ENCODE data around the gene CEP192.

CEP192 gene

GRCh38 chr18:13125191-13125590 lies 134.0 kb downstream of the CEP192 start:
- H3K9me3 ChIP-seq (ENCODE audit: control insufficient read depth, insufficient read depth, low read depth, low read length): 0 out of 2 replicates have a peak, but pooled peaks cover 4% of the 10 kb centered on the region
- H3K36me3 ChIP-seq (ENCODE audit: control insufficient read depth, insufficient read depth, low read length): peaks cover 32% of the 10 kb centered on the region
- no peaks in the 10 kb centered on the region for H3K27me3 ChIP-seq (ENCODE audit: control insufficient read depth, insufficient read depth, low read length)
- H3K4me1 ChIP-seq (ENCODE audit: control insufficient read depth, insufficient read depth, low read length): no peaks in the 10 kb centered on the region
- no peak overlapping the region for H3K27ac ChIP-seq (ENCODE audit: low read depth, low read length)
- H3K9ac ChIP-seq (ENCODE audit: low read length): no peak overlapping the region
- H3K4me3 ChIP-seq (ENCODE audit: low read depth, low read length): no peak overlapping the region

- Histone ChIP-seq H3K36me3 (ENCODE audit: control insufficient read depth, insufficient read depth, low read length) (peaks cover 22% of the 10 kb centered on the region; the same call in 1 of the 2 replicates), H3K9ac (ENCODE audit: low read length) (no peak overlapping the region), H3K4me1 (ENCODE audit: control insufficient read depth, insufficient read depth, low read length) (no peaks in the 10 kb centered on the region), H3K4me3 (ENCODE audit: low read depth, low read length) (no peak overlapping the region), H3K9me3 (ENCODE audit: control insufficient read depth, insufficient read depth, low read depth, low read length) (0 out of 2 replicates have a peak, but pooled peaks cover 14% of the 10 kb centered on the region), H3K27ac (ENCODE audit: low read depth, low read length) (no peak overlapping the region), H3K27me3 (ENCODE audit: control insufficient read depth, insufficient read depth, low read length) (no peaks in the 10 kb centered on the region)
Measured at GRCh38 chr18:13126966-13127598, 135.9 kb downstream of the CEP192 start.

GRCh38 chr18:13131283-13131682 lies 140.1 kb downstream of the CEP192 start:
- Histone ChIP-seq H3K4me1 (ENCODE audit: control insufficient read depth, insufficient read depth, low read length) (no peaks in the 10 kb centered on the region), H3K36me3 (ENCODE audit: control insufficient read depth, insufficient read depth, low read length) (peaks cover 18% of the 10 kb centered on the region; the same call in 1 of the 2 replicates), H3K9me3 (ENCODE audit: control insufficient read depth, insufficient read depth, low read depth, low read length) (peaks cover 26% of the 10 kb centered on the region), H3K9ac (ENCODE audit: low read length) (no peak overlapping the region), H3K27me3 (ENCODE audit: control insufficient read depth, insufficient read depth, low read length) (peaks cover 3% of the 10 kb centered on the region; the same call in 1 of the 2 replicates), H3K27ac (ENCODE audit: low read depth, low read length) (no peak overlapping the region), H3K4me3 (ENCODE audit: low read depth, low read length) (no peak overlapping the region)

GRCh38 chr18:13134551-13135401 lies 143.6 kb downstream of the CEP192 start:
- Histone ChIP-seq H3K36me3 (ENCODE audit: control insufficient read depth, insufficient read depth, low read length) (peaks cover 3% of the 10 kb centered on the region; the same call in 1 of the 2 replicates), H3K4me3 (ENCODE audit: low read depth, low read length) (no peak overlapping the region), H3K27ac (ENCODE audit: low read depth, low read length) (no peak overlapping the region), H3K9me3 (ENCODE audit: control insufficient read depth, insufficient read depth, low read depth, low read length) (peaks cover 22% of the 10 kb centered on the region), H3K4me1 (ENCODE audit: control insufficient read depth, insufficient read depth, low read length) (no peaks in the 10 kb centered on the region), H3K9ac (ENCODE audit: low read length) (no peak overlapping the region), H3K27me3 (ENCODE audit: control insufficient read depth, insufficient read depth, low read length) (peaks cover 18% of the 10 kb centered on the region; the same call in 1 of the 2 replicates)

GRCh38 chr18:13136056-13136903 lies 145.1 kb downstream of the CEP192 start:
- peak overlapping the region; percentile 53; the same call in 1 of the 2 replicates for H3K4me3 ChIP-seq (ENCODE audit: low read depth, low read length)
- H3K27me3 ChIP-seq (ENCODE audit: control insufficient read depth, insufficient read depth, low read length): peaks cover 18% of the 10 kb centered on the region; the same call in 1 of the 2 replicates
- H3K9ac ChIP-seq (ENCODE audit: low read length): no peak overlapping the region
- no peak overlapping the region for H3K27ac ChIP-seq (ENCODE audit: low read depth, low read length)
- H3K9me3 ChIP-seq (ENCODE audit: control insufficient read depth, insufficient read depth, low read depth, low read length): peaks cover 15% of the 10 kb centered on the region
- no peaks in the 10 kb centered on the region for H3K36me3 ChIP-seq (ENCODE audit: control insufficient read depth, insufficient read depth, low read length)
- no peaks in the 10 kb centered on the region for H3K4me1 ChIP-seq (ENCODE audit: control insufficient read depth, insufficient read depth, low read length)

- Histone ChIP-seq H3K4me3 (ENCODE audit: low read depth, low read length) (peak overlapping the region; percentile 53; the same call in 1 of the 2 replicates), H3K27me3 (ENCODE audit: control insufficient read depth, insufficient read depth, low read length) (peaks cover 18% of the 10 kb centered on the region; the same call in 1 of the 2 replicates), H3K36me3 (ENCODE audit: control insufficient read depth, insufficient read depth, low read length) (no peaks in the 10 kb centered on the region), H3K9ac (ENCODE audit: low read length) (no peak overlapping the region), H3K4me1 (ENCODE audit: control insufficient read depth, insufficient read depth, low read length) (no peaks in the 10 kb centered on the region), H3K9me3 (ENCODE audit: control insufficient read depth, insufficient read depth, low read depth, low read length) (peaks cover 12% of the 10 kb centered on the region), H3K27ac (ENCODE audit: low read depth, low read length) (no peak overlapping the region)
Measured at GRCh38 chr18:13136904-13137669, 145.9 kb downstream of the CEP192 start.

GRCh38 chr18:13137670-13138419 lies 146.7 kb downstream of the CEP192 start:
- H3K9ac ChIP-seq (ENCODE audit: low read length): no peak overlapping the region
- H3K27me3 ChIP-seq (ENCODE audit: control insufficient read depth, insufficient read depth, low read length): peaks cover 18% of the 10 kb centered on the region; the same call in 1 of the 2 replicates
- no peak overlapping the region for H3K27ac ChIP-seq (ENCODE audit: low read depth, low read length)
- H3K36me3 ChIP-seq (ENCODE audit: control insufficient read depth, insufficient read depth, low read length): no peaks in the 10 kb centered on the region
- no peaks in the 10 kb centered on the region for H3K4me1 ChIP-seq (ENCODE audit: control insufficient read depth, insufficient read depth, low read length)
- H3K4me3 ChIP-seq (ENCODE audit: low read depth, low read length): peak overlapping the region; percentile 53; the same call in 1 of the 2 replicates
- H3K9me3 ChIP-seq (ENCODE audit: control insufficient read depth, insufficient read depth, low read depth, low read length): peaks cover 17% of the 10 kb centered on the region

- Histone ChIP-seq H3K9me3 (ENCODE audit: control insufficient read depth, insufficient read depth, low read depth, low read length) (peaks cover 18% of the 10 kb centered on the region), H3K9ac (ENCODE audit: low read length) (no peak overlapping the region), H3K4me3 (ENCODE audit: low read depth, low read length) (no peak overlapping the region), H3K27me3 (ENCODE audit: control insufficient read depth, insufficient read depth, low read length) (peaks cover 18% of the 10 kb centered on the region; the same call in 1 of the 2 replicates), H3K4me1 (ENCODE audit: control insufficient read depth, insufficient read depth, low read length) (no peaks in the 10 kb centered on the region), H3K36me3 (ENCODE audit: control insufficient read depth, insufficient read depth, low read length) (no peaks in the 10 kb centered on the region), H3K27ac (ENCODE audit: low read depth, low read length) (no peak overlapping the region)
Measured at GRCh38 chr18:13138420-13139139, 147.4 kb downstream of the CEP192 start.

GRCh38 chr18:13139885-13140450 lies 148.8 kb downstream of the CEP192 start:
- Histone ChIP-seq H3K36me3 (ENCODE audit: control insufficient read depth, insufficient read depth, low read length) (no peaks in the 10 kb centered on the region), H3K4me1 (ENCODE audit: control insufficient read depth, insufficient read depth, low read length) (no peaks in the 10 kb centered on the region), H3K9me3 (ENCODE audit: control insufficient read depth, insufficient read depth, low read depth, low read length) (peaks cover 30% of the 10 kb centered on the region), H3K4me3 (ENCODE audit: low read depth, low read length) (no peak overlapping the region), H3K27ac (ENCODE audit: low read depth, low read length) (no peak overlapping the region), H3K27me3 (ENCODE audit: control insufficient read depth, insufficient read depth, low read length) (peaks cover 18% of the 10 kb centered on the region; the same call in 1 of the 2 replicates), H3K9ac (ENCODE audit: low read length) (no peak overlapping the region)
